Measurements from ENCODE around the gene ID4.

The ID4 gene

GRCh38 chr6:19860235-19860877 lies 23.2 kb downstream of the ID4 start:
- Mint-ChIP-seq H3K4me3 (no peak overlapping the region), H3K9me3 (no peaks in the 10 kb centered on the region), H3K27me3 (ENCODE audit: low read depth) (no peaks in the 10 kb centered on the region), H3K4me1 (ENCODE audit: low read depth) (no peaks in the 10 kb centered on the region), H3K27ac (no peak overlapping the region), H3K36me3 (ENCODE audit: low read depth) (no peaks in the 10 kb centered on the region)

GRCh38 chr6:19864285-19864684 lies 27.1 kb downstream of the ID4 start:
- no peaks in the 10 kb centered on the region for H3K9me3 Mint-ChIP-seq
- no peaks in the 10 kb centered on the region for H3K27me3 Mint-ChIP-seq (ENCODE audit: low read depth)
- no peaks in the 10 kb centered on the region for H3K36me3 Mint-ChIP-seq (ENCODE audit: low read depth)
- H3K27ac Mint-ChIP-seq = no peak overlapping the region
- H3K4me3 Mint-ChIP-seq = no peak overlapping the region
- no peaks in the 10 kb centered on the region for H3K4me1 Mint-ChIP-seq (ENCODE audit: low read depth)

DNA sequence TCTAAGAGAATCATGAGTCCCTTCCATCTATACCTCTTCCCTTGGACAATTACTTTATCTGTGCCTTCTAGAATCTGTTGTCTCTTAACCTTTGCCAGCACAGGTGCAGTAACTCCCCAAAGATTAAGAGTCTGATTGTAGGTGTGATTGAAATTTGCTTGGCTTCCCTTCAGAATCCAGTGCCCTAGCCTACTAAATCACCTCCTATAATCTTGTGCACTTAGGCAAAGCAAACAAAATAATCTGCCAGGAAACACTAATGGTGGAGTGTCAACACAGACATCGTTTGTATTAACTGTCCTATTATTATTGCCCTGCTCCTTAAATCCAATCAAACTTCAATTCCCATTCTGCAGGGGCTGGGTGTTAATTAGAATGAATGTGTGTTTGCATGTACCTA lies 28.0 kb downstream of the ID4 start:
- H3K27me3 Mint-ChIP-seq (ENCODE audit: low read depth) = no peaks in the 10 kb centered on the region
- H3K4me1 Mint-ChIP-seq (ENCODE audit: low read depth) = no peaks in the 10 kb centered on the region
- no peak overlapping the region for H3K27ac Mint-ChIP-seq
- H3K36me3 Mint-ChIP-seq (ENCODE audit: low read depth) = no peaks in the 10 kb centered on the region
- no peak overlapping the region for H3K4me3 Mint-ChIP-seq
- H3K9me3 Mint-ChIP-seq = no peaks in the 10 kb centered on the region

DNA sequence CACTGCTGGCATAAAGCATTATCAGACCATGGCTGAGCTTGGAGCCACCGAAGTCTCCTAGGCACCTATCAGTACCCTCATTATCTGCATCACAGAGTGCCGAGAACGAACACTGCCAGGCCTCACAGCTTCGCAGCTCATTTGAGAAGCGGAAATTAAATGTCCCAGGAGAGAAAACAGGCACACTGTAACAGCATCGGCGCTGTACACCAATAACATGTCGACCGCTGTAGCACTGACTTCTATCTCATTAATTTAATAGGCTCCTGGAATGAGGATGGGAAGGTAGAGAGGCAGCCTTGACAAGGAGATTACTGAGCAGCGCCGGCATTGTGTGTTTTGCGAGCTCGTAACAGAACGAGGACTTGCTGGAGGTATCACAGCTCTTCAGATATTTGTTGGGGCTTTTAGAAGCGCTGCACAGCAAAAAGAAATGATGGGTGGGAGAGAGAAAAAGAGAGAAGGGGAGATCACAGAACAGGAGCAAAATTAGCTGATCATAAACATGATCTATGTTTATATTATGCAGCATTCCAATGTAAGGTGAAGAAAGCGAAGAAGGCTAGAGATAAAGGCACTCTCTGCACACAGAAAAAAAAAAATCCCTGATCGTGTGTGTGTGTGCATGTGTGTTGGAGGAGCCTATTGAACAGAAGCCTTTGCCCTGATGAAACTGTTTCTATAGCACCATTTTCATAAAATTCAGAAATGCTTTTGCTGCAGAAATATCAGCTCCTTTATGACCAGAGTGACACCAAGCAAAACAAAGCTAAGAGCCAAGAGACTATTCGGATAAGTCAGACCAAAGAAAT lies 29.2 kb downstream of the ID4 start:
- H3K27ac Mint-ChIP-seq = no peak overlapping the region
- no peak overlapping the region for H3K4me3 Mint-ChIP-seq
- no peaks in the 10 kb centered on the region for H3K4me1 Mint-ChIP-seq (ENCODE audit: low read depth)

DNA sequence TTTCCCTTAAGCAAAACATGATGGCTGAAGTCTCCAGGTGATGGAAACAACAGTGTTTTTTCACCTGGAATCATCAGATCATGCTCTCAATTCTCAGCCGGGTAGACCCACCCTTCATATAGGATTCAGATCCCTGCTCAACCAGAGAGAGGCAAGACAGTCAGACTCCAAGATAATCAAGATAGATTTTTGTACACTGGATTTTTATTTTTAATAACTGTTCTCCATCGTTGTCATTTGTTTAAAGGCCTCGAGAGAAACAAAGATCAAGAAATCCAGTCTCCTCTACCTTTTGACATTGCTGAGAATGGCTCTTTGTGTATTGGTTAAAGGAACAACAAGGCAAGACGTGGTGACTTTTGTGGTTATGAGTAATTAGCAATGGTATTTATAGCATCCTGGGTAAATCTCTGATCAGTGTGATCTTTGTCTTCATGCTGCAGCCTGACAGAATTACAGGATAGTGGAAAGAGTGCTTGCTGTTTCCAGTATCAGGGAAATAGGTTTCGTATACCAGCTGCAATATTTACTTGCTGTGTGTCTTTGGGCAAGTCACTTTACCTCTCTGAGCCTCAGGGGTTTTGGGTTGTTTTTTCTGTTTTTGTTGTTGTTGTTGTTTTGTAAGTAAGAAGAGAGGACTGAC lies 29.9 kb downstream of the ID4 start:
- Mint-ChIP-seq H3K27me3 (ENCODE audit: low read depth) (no peaks in the 10 kb centered on the region), H3K4me1 (ENCODE audit: low read depth) (no peaks in the 10 kb centered on the region), H3K27ac (no peak overlapping the region), H3K4me3 (no peak overlapping the region), H3K36me3 (ENCODE audit: low read depth) (no peaks in the 10 kb centered on the region), H3K9me3 (no peaks in the 10 kb centered on the region)

More for the DNA sequence above, 29.2 kb downstream of the ID4 start:
- no peaks in the 10 kb centered on the region for H3K9me3 Mint-ChIP-seq
- no peaks in the 10 kb centered on the region for H3K36me3 Mint-ChIP-seq (ENCODE audit: low read depth)
- no peaks in the 10 kb centered on the region for H3K27me3 Mint-ChIP-seq (ENCODE audit: low read depth)

- Mint-ChIP-seq H3K27ac (no peak overlapping the region), H3K9me3 (no peaks in the 10 kb centered on the region), H3K4me1 (ENCODE audit: low read depth) (no peaks in the 10 kb centered on the region), H3K4me3 (no peak overlapping the region), H3K36me3 (ENCODE audit: low read depth) (no peaks in the 10 kb centered on the region), H3K27me3 (ENCODE audit: low read depth) (no peaks in the 10 kb centered on the region)
Observed at GRCh38 chr6:19869464-19869863, 32.3 kb downstream of the ID4 start.

GRCh38 chr6:19870322-19870721 lies 33.2 kb downstream of the ID4 start:
- H3K4me3 Mint-ChIP-seq = no peak overlapping the region
- H3K36me3 Mint-ChIP-seq (ENCODE audit: low read depth) = no peaks in the 10 kb centered on the region
- no peak overlapping the region for H3K27ac Mint-ChIP-seq
- no peaks in the 10 kb centered on the region for H3K9me3 Mint-ChIP-seq
- no peaks in the 10 kb centered on the region for H3K27me3 Mint-ChIP-seq (ENCODE audit: low read depth)
- no peaks in the 10 kb centered on the region for H3K4me1 Mint-ChIP-seq (ENCODE audit: low read depth)

DNA sequence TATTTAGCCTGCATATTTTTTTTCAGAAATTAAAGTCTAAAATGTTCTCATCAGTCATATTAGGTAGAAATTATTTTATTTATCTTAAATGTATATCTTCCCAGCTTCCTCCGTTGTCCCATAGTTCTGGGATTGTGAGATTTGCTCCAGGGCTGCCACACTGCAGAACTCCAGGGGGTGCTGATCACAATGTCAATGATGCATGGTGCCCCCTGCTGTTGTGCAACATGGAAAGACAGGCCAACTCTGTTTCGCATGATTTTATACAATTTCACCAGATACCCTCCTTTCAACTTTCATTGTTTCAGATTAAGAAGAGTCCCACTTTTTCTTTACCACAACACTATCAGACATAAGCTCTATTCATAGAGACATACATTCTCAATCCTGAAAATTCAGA lies 35.9 kb downstream of the ID4 start:
- H3K4me3 Mint-ChIP-seq = no peak overlapping the region
- H3K27ac Mint-ChIP-seq = no peak overlapping the region
- H3K27me3 Mint-ChIP-seq (ENCODE audit: low read depth) = no peaks in the 10 kb centered on the region
- H3K4me1 Mint-ChIP-seq (ENCODE audit: low read depth) = no peaks in the 10 kb centered on the region
- H3K9me3 Mint-ChIP-seq = no peaks in the 10 kb centered on the region
- H3K36me3 Mint-ChIP-seq (ENCODE audit: low read depth) = no peaks in the 10 kb centered on the region

DNA sequence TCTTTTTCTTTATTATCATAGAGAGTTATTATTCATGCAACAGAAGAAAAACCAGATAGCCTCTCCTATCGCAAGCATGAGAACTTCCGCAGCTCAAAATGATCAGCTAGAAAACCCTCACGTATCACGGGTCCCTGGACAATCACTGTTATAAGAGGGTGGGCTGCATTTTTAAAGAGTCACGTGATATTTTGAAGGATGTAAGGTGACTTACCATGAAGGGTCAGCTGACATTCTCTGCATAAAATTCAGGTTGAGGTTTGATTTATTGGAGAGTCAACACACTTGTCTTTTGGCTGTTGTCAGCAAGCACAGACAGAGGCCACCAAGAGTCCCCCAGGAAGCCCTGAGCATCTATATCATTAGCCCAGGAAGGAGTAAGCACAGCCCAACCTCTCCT lies 39.5 kb downstream of the ID4 start:
- Mint-ChIP-seq H3K27ac (no peak overlapping the region), H3K4me3 (no peak overlapping the region), H3K4me1 (ENCODE audit: low read depth) (no peaks in the 10 kb centered on the region), H3K9me3 (no peaks in the 10 kb centered on the region), H3K36me3 (ENCODE audit: low read depth) (no peaks in the 10 kb centered on the region), H3K27me3 (ENCODE audit: low read depth) (no peaks in the 10 kb centered on the region)

DNA sequence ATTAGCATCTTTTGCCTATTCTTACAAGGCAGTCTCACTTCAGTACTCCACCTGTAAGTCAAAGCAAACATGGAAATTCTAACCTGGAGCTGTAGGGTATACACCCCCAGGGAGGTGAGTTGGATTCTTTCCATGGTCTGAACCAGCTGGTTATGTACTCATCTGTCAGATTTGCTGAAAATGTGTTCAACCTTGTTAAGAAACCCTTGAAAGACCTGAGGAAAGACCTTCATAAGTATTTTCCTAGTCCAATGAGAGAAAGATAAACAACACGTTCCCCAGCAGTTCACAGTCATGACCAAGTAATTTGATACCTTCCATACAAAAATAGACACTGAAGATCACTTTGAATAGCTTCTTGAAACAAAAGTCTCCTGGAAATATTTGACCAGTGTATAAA lies 42.5 kb downstream of the ID4 start:
- no peaks in the 10 kb centered on the region for H3K36me3 Mint-ChIP-seq (ENCODE audit: low read depth)
- no peak overlapping the region for H3K4me3 Mint-ChIP-seq
- no peaks in the 10 kb centered on the region for H3K27me3 Mint-ChIP-seq (ENCODE audit: low read depth)
- H3K9me3 Mint-ChIP-seq = no peaks in the 10 kb centered on the region
- H3K27ac Mint-ChIP-seq = no peak overlapping the region
- H3K4me1 Mint-ChIP-seq (ENCODE audit: low read depth) = no peaks in the 10 kb centered on the region

- Mint-ChIP-seq H3K27ac (no peak overlapping the region), H3K4me3 (no peak overlapping the region), H3K27me3 (ENCODE audit: low read depth) (no peaks in the 10 kb centered on the region), H3K9me3 (no peaks in the 10 kb centered on the region), H3K36me3 (ENCODE audit: low read depth) (no peaks in the 10 kb centered on the region), H3K4me1 (ENCODE audit: low read depth) (no peaks in the 10 kb centered on the region)
Observed at GRCh38 chr6:19880066-19880465, 42.9 kb downstream of the ID4 start.

DNA sequence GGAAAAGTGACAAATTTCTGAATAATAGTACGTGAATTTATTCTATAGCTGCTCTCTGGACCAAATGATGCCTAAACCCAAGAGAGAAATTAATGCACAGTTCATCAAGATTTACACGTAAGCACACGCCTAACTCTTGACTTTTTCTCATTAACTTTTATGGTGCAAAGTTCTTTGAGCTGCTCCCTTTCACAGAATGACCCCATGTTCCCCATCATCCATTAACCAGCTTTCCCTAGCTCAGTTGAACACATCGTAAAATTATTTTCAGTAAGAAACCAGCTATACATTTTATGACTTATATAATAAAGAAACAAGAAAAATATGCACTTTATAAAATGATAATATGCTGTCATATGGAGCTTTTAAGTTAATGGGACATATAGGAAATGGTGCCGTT lies 54.3 kb downstream of the ID4 start:
- no peak overlapping the region for H3K4me3 Mint-ChIP-seq
- no peaks in the 10 kb centered on the region for H3K27me3 Mint-ChIP-seq (ENCODE audit: low read depth)
- H3K27ac Mint-ChIP-seq = no peak overlapping the region
- H3K9me3 Mint-ChIP-seq = peaks cover 9% of the 10 kb centered on the region
- no peaks in the 10 kb centered on the region for H3K36me3 Mint-ChIP-seq (ENCODE audit: low read depth)
- no peaks in the 10 kb centered on the region for H3K4me1 Mint-ChIP-seq (ENCODE audit: low read depth)

All from T-helper 1 cell treated with Interleukin-12 subunit alpha and Interleukin-12 subunit beta and Interleukin-4 antibody, amounts not matched to agents 30 μg/mL and 1 μg/mL, for 36 hours (primary cell).